ENCODE results near the gene ZNF217. TPM values are rescaled to one million over a fixed set of nuclear protein-coding genes. Genes with fewer than 3 reads are reported as not detected.

ZNF217 gene
- total RNA-seq, 1 experiment from 2014 or later = 42.9 TPM

DNA sequence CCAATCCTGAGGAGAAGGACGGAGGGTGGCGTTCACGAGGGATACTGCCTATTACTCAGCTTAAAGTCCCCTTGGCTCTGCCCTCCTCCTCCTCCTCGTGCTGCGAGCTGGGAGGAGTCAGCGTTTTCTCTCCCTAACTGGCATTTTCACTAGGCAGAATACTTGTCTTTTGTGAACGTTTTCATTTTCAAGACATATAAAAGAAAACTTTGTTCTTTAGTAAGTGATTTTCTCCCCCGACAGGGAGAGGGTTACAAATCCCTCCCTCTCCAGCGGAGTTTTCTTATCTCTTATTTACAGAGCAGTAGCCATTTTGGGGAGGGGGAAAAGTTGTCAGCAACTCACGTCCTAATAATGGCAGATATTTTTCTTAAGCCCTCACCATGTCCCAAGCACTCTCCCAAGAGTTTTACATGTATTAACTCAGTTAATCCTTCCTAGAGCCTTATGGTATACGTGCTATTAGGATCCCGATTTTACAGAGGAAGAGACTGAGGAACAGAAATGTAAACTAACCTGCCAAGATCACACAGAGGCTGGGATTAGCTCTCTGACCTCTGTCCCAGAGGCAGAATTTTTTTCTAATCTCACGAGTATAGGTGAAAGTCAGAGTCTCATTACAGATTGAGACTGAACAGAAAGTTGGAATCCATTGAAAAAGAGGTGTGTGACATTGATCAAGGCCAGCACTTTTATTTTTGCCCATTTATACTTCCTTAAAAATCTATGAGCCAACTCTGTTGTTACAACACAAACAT is 30.0 kb upstream of the ZNF217 start:
- H3K36me3 Mint-ChIP-seq (ENCODE audit: insufficient read depth, unreplicated experiment) = no peaks in the 10 kb centered on the region
- ChIA-PET CTCF (interaction anchor here (0.6 to 4.1 kb wide), 19 partner anchors 12 to 1056 kb away, joined by 3 to 35 read pairs (median 6); no protein-coding TSS in a partner anchor), POLR2A (interaction anchor here (0.6 to 7.7 kb wide), 42 partner anchors 9 to 652 kb away, joined by 3 to 350 read pairs (median 7); partner anchors contain the start of gene ZNF217)
- no peaks in the 10 kb centered on the region for H3K27me3 Mint-ChIP-seq (ENCODE audit: insufficient read depth, unreplicated experiment)
- DNase-seq (ENCODE audit: unreplicated experiment) = peak; percentile 80
- TSS peak; percentile 74 for BruUV-seq (replicated peaks)
- no peak for TF ChIP-seq CTCF (IDR thresholded peaks at IDR 0.05; ENCODE audit: unreplicated experiment)
- H3K4me1 Mint-ChIP-seq (ENCODE audit: insufficient read depth, unreplicated experiment) = peaks cover 18% of the 10 kb centered on the region
- intact Hi-C loops (cut with micrococcal nuclease) = loop anchor here (1.0 to 5.0 kb wide), 6 partner anchors 29 to 291 kb away; no protein-coding TSS in a partner anchor
- H3K4me3 Mint-ChIP-seq (ENCODE audit: unreplicated experiment) = peak overlapping the region; percentile 57
- H3K9me3 Mint-ChIP-seq (ENCODE audit: unreplicated experiment) = no peaks in the 10 kb centered on the region
- H3K27ac Mint-ChIP-seq (ENCODE audit: low read depth, unreplicated experiment) = peak overlapping the region; percentile 98

- Mint-ChIP-seq H3K4me3 (ENCODE audit: unreplicated experiment) (peak overlapping the region; percentile 57), H3K4me1 (ENCODE audit: insufficient read depth, unreplicated experiment) (peaks cover 18% of the 10 kb centered on the region), H3K36me3 (ENCODE audit: insufficient read depth, unreplicated experiment) (no peaks in the 10 kb centered on the region), H3K27ac (ENCODE audit: low read depth, unreplicated experiment) (peak overlapping the region; percentile 98), H3K27me3 (ENCODE audit: insufficient read depth, unreplicated experiment) (no peaks in the 10 kb centered on the region), H3K9me3 (ENCODE audit: unreplicated experiment) (no peaks in the 10 kb centered on the region)
- no peak for TF ChIP-seq CTCF (IDR thresholded peaks at IDR 0.05; ENCODE audit: unreplicated experiment)
- POLR2A ChIA-PET = interaction anchor here (0.6 to 7.7 kb wide), 41 partner anchors 9 to 652 kb away, joined by 3 to 350 read pairs (median 11); partner anchors contain the start of genes PFDN4 and ZNF217
- BruUV-seq (replicated peaks) = TSS peak; percentile 97
- DNase-seq (ENCODE audit: unreplicated experiment) = no peak
- CTCF ChIA-PET = interaction anchor here (0.6 to 4.1 kb wide), 24 partner anchors 12 to 329 kb away, joined by 3 to 35 read pairs (median 6); no protein-coding TSS in a partner anchor
- intact Hi-C loops (cut with micrococcal nuclease) = loop anchor here (1.0 to 5.0 kb wide), 6 partner anchors 29 to 292 kb away; no protein-coding TSS in a partner anchor
Measured at GRCh38 chr20:53623134-53623453, 29.5 kb upstream of the ZNF217 start.

DNA sequence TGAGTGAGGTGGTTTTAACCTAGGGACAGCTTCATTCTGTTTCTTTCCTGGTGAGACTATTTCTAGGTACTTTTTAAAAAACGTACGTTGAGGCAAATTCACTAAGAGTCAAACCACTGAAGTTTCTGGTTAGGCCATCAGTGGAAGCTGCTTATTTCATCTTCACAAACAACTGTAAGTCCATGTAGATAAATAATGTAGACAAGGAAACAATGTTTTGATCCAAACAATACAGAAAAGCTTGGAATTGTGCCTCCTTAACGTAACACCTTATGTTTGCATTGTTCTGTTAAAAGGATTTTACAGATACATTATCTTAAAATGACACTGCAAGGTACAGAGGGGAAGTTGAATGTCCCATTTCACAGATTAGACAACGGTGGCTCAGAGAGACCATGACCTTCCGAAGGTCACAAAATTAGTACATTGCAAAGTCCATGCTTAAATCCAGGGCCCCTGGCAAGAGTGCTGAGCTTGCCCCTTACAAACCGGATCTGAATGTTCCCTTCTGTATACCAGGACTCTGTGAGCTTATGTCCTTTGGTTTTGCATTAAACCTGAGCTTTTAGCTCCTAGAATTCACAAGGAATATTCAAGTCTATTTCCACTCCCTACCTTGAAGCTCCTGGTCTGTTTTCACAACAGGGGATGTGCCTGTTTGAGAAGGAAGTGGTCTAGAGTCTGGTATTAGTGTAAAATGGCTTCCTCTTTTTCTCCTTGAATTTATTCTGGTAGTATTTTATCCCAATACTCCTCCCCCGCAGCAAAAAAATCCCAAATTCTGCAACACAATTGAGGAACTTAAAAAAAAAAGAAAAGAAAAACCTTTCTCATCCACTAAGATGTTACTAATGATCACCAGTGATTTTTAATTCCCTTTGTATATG is 28.9 kb upstream of the ZNF217 start:
- intact Hi-C loops (cut with micrococcal nuclease) = loop anchor here (1.0 to 5.0 kb wide), 6 partner anchors 28 to 292 kb away; no protein-coding TSS in a partner anchor
- H3K27ac Mint-ChIP-seq (ENCODE audit: low read depth, unreplicated experiment) = peak overlapping the region; percentile 98
- peak overlapping the region; percentile 57 for H3K4me3 Mint-ChIP-seq (ENCODE audit: unreplicated experiment)
- no peak for TF ChIP-seq CTCF (IDR thresholded peaks at IDR 0.05; ENCODE audit: unreplicated experiment)
- BruUV-seq (replicated peaks) = TSS peak; percentile 77
- CTCF ChIA-PET = interaction anchor here (0.6 to 4.1 kb wide), 34 partner anchors 13 to 439 kb away, joined by 3 to 35 read pairs (median 5); no protein-coding TSS in a partner anchor
- no peak for DNase-seq (ENCODE audit: unreplicated experiment)
- H3K36me3 Mint-ChIP-seq (ENCODE audit: insufficient read depth, unreplicated experiment) = no peaks in the 10 kb centered on the region
- H3K9me3 Mint-ChIP-seq (ENCODE audit: unreplicated experiment) = no peaks in the 10 kb centered on the region
- peaks cover 18% of the 10 kb centered on the region for H3K4me1 Mint-ChIP-seq (ENCODE audit: insufficient read depth, unreplicated experiment)
- POLR2A ChIA-PET = interaction anchor here (0.5 to 7.7 kb wide), 55 partner anchors 10 to 585 kb away, joined by 3 to 350 read pairs (median 7); partner anchors contain the start of genes PFDN4 and ZNF217
- no peaks in the 10 kb centered on the region for H3K27me3 Mint-ChIP-seq (ENCODE audit: insufficient read depth, unreplicated experiment)
